Breast epithelium (tissue), 4 donors: Measurements from ENCODE around the gene IPO13. TPM values are rescaled to one million over a fixed set of nuclear protein-coding genes. Genes with fewer than 3 reads are reported as not detected.

Source experiments
- DNase-seq, 2 donors: peaks; one replicate each; pipeline ENCODE4 v3.0.0-alpha.2; 2019; ENCODE audit warnings: low spot score in 2 of 2
- H3K27ac ChIP-seq, 2 donors: fragments of 200-600 bp; sonication (generic) in 1 of 2; one replicate each; pipeline ENCODE4 v1.5.1; 2016 to 2019; ENCODE audit warnings: mild to moderate bottlenecking in 1 of 2
- H3K27me3 ChIP-seq, 2 donors: fragments of 200-600 bp; sonication (generic) in 1 of 2; one replicate each; pipeline versions ENCODE4 v1.5.1 to v1.6.0; 2017 to 2019; ENCODE audit warnings: control low read depth in 1 of 2, mild to moderate bottlenecking in 1 of 2
- H3K36me3 ChIP-seq: fragments of 200-600 bp; one replicate; pipeline ENCODE4 v1.5.1; 2019
- H3K4me1 ChIP-seq, 2 donors: fragments of 200-600 bp; sonication (generic); one replicate each; pipeline ENCODE4 v1.5.1; 2016 to 2019; ENCODE audit warnings: control low read depth in 1 of 2
- H3K4me3 ChIP-seq, 3 donors: fragments of 200-600 bp; sonication (generic); 1 replicate in 2 of 3; 2 replicates in 1 of 3; pipeline ENCODE4 v1.5.1; 2016 to 2019; ENCODE audit warnings: mild to moderate bottlenecking in 3 of 3, moderate library complexity in 2 of 3
- H3K9me3 ChIP-seq, 2 donors: fragments of 200-600 bp; sonication (generic) in 1 of 2; one replicate each; pipeline ENCODE4 v1.5.1; 2016 to 2019; ENCODE audit warnings: control low read depth in 1 of 2
- POLR2A ChIP-seq: fragments of 450-650 bp; IDR thresholded peaks from one replicate; pipeline ENCODE4 v1.6.1; 2016; ENCODE audit warnings: antibody characterized with exemption, mild to moderate bottlenecking, moderate library complexity
- POLR2AphosphoS5 ChIP-seq, 3 donors: sonication (generic); formaldehyde crosslinking; IDR thresholded peaks; one replicate each; pipeline ENCODE4 v1.6.1; 2017; ENCODE audit warnings: antibody characterized with exemption in 3 of 3
- intact Hi-C: fragments of 100-400 bp; cut with DNase I; formaldehyde crosslinking; loops from one replicate; pipeline ENCODE4 v1.15.1; 2023; ENCODE audit warnings: low total_unique reads
- total RNA-seq, 3 donors: library from RNA; depleted of rRNA; stranded (reverse); fragments of >200 nt; gene quantifications; one replicate each; pipeline ENCODE4 v1.1.0, GENCODE V29; 2016
- TF ChIP-seq, protein P1 (sequence below), 3 donors: fragments of 450-650 bp; IDR thresholded peaks; one replicate each; pipeline ENCODE4 v1.5.1; 2016 to 2017; ENCODE audit warnings: antibody characterized with exemption in 3 of 3, mild to moderate bottlenecking in 3 of 3, moderate library complexity in 3 of 3

Gene IPO13
- total RNA-seq, 3 donors from 2014 or later: 18.4 to 23.0 (median 20.5) TPM

DNA sequence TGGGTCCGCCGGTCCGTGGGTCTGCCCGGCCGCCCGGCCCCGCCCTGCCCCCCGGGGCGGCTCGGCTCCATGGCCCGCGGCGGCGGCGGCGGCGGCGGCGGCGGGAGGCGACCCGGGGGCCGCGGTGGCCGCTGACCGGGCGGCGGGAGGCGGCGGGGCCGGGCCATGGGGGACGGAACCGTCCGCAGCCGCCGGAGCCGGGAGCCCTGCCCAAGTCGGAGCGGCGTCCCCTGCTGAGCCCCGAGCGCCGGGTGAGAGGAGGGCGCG, 32.4 kb downstream of the IPO13 start:
- no peak for DNase-seq
- peak overlapping the region; percentile 76 to 85 (median 81) for H3K4me3 ChIP-seq
- peaks cover 0 to 18% of the 10 kb centered on the region in 2 donors for H3K4me1 ChIP-seq
- no peaks in the 10 kb centered on the region for H3K27me3 ChIP-seq
- TF ChIP-seq POLR2A (no peak), POLR2AphosphoS5 (IDR thresholded peaks at IDR 0.05) (no peak)
- TF ChIP-seq, protein P1, sequence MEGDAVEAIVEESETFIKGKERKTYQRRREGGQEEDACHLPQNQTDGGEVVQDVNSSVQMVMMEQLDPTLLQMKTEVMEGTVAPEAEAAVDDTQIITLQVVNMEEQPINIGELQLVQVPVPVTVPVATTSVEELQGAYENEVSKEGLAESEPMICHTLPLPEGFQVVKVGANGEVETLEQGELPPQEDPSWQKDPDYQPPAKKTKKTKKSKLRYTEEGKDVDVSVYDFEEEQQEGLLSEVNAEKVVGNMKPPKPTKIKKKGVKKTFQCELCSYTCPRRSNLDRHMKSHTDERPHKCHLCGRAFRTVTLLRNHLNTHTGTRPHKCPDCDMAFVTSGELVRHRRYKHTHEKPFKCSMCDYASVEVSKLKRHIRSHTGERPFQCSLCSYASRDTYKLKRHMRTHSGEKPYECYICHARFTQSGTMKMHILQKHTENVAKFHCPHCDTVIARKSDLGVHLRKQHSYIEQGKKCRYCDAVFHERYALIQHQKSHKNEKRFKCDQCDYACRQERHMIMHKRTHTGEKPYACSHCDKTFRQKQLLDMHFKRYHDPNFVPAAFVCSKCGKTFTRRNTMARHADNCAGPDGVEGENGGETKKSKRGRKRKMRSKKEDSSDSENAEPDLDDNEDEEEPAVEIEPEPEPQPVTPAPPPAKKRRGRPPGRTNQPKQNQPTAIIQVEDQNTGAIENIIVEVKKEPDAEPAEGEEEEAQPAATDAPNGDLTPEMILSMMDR (IDR thresholded peaks at IDR 0.05): no peak
- H3K27ac ChIP-seq: peak overlapping the region; percentile 61 to 72
- H3K9me3 ChIP-seq: no peaks in the 10 kb centered on the region
- intact Hi-C loops: loop anchor here (5.0 to 10.0 kb wide), 3 partner anchors 444 to 1642 kb away; partner anchors contain the start of genes FOXJ3 and PTPRF
- no peaks in the 10 kb centered on the region for H3K36me3 ChIP-seq

- peaks cover 0 to 18% of the 10 kb centered on the region in 2 donors for H3K4me1 ChIP-seq
- intact Hi-C loops: loop anchor here (5.0 to 10.0 kb wide), 3 partner anchors 445 to 1642 kb away; partner anchors contain the start of genes FOXJ3 and PTPRF
- no peak for DNase-seq
These were observed 32.9 kb downstream of the IPO13 start for GRCh38 chr1:43979528-43980254.

GRCh38 chr1:43980255-43981134, 33.7 kb downstream of the IPO13 start:
- H3K27ac ChIP-seq: peak overlapping the region; percentile 61 to 72
- H3K9me3 ChIP-seq: no peaks in the 10 kb centered on the region
- H3K36me3 ChIP-seq: no peaks in the 10 kb centered on the region
- TF ChIP-seq POLR2A (no peak), POLR2AphosphoS5 (IDR thresholded peaks at IDR 0.05) (no peak)
- TF ChIP-seq, protein P1 (IDR thresholded peaks at IDR 0.05): no peak
- no peak for DNase-seq
- peaks cover 0 to 18% of the 10 kb centered on the region in 2 donors for H3K4me1 ChIP-seq
- intact Hi-C loops: no loop called here
- H3K27me3 ChIP-seq: no peaks in the 10 kb centered on the region
- peak overlapping the region; percentile 76 to 85 (median 81) for H3K4me3 ChIP-seq

More at GRCh38 chr1:43979528-43980254, 32.9 kb downstream of the IPO13 start:
- TF ChIP-seq, protein P1 (IDR thresholded peaks at IDR 0.05): no peak
- TF ChIP-seq POLR2AphosphoS5 (IDR thresholded peaks at IDR 0.05) (peak in 1 of 3 donors; percentile 13), POLR2A (no peak)
- Histone ChIP-seq H3K27me3 (no peaks in the 10 kb centered on the region), H3K4me3 (peak overlapping the region; percentile 76 to 85 (median 81)), H3K27ac (peak overlapping the region; percentile 61 to 72), H3K9me3 (no peaks in the 10 kb centered on the region), H3K36me3 (no peaks in the 10 kb centered on the region)

DNA sequence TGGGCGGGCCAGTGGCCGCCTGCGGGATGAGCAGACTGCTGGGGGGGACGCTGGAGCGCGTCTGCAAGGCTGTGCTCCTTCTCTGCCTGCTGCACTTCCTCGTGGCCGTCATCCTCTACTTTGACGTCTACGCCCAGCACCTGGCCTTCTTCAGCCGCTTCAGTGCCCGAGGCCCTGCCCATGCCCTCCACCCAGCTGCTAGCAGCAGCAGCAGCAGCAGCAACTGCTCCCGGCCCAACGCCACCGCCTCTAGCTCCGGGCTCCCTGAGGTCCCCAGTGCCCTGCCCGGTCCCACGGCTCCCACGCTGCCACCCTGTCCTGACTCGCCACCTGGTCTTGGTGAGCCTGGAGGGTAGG, 34.4 kb downstream of the IPO13 start:
- intact Hi-C loops: no loop called here
- H3K27ac ChIP-seq: peak overlapping the region in 1 of 2 donors; percentile 61
- no peaks in the 10 kb centered on the region for H3K9me3 ChIP-seq
- no peaks in the 10 kb centered on the region for H3K36me3 ChIP-seq
- H3K4me1 ChIP-seq: peaks cover 0 to 12% of the 10 kb centered on the region in 2 donors
- H3K27me3 ChIP-seq: no peaks in the 10 kb centered on the region
- H3K4me3 ChIP-seq: peak overlapping the region in 1 of 3 donors; percentile 85
- DNase-seq: no peak
- TF ChIP-seq, protein P1 (IDR thresholded peaks at IDR 0.05): no peak

DNA sequence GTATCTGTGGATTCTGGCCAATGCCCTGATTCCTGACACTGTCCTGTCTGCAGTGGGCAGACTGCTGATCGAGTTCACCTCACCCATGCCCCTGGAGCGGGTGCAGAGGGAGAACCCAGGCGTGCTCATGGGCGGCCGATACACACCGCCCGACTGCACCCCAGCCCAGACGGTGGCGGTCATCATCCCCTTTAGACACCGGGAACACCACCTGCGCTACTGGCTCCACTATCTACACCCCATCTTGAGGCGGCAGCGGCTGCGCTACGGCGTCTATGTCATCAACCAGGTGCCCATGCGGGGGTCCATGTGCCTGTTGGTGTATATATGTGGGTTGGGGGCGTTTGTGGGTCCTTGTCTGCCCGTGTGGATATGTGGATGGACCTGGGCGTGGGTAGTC, 34.9 kb downstream of the IPO13 start:
- no peak for DNase-seq
- Histone ChIP-seq H3K36me3 (no peaks in the 10 kb centered on the region), H3K4me3 (no peak overlapping the region), H3K27me3 (no peaks in the 10 kb centered on the region), H3K4me1 (peaks cover 0 to 9% of the 10 kb centered on the region in 2 donors), H3K9me3 (no peaks in the 10 kb centered on the region), H3K27ac (no peak overlapping the region)
- no peak for TF ChIP-seq POLR2A
- TF ChIP-seq POLR2AphosphoS5 (IDR thresholded peaks at IDR 0.05): no peak
- TF ChIP-seq, protein P1 (IDR thresholded peaks at IDR 0.05): no peak
- intact Hi-C loops: no loop called here
